Epithelial cell of esophagus (primary cell): Measurements from ENCODE around the gene R3HDM4.
A peak's percentile ranks its signal among the peaks of the same experiment; 100 is the strongest.

Experiments
- DNase-seq: peaks from one replicate; pipeline ENCODE4 v3.0.0; 2010; ENCODE audit warnings: low read depth
- H3K4me3 ChIP-seq: 2 replicates; pipeline ENCODE4 v1.5.1; 2011; ENCODE audit warnings: mild to moderate bottlenecking, low read length, control low read depth
- CTCF ChIP-seq: IDR thresholded peaks from 2 replicates; pipeline ENCODE4 v1.5.1; 2011; ENCODE audit warnings: low read depth, mild to moderate bottlenecking, low read length, control low read depth, inconsistent platforms; ENCODE audit not compliant: insufficient read depth; ENCODE audit errors: missing control alignments

Gene R3HDM4

GRCh38 chr19:928471-929202 lies 15.6 kb upstream of the R3HDM4 start:
- DNase-seq = no peak
- no peak for TF ChIP-seq CTCF

GRCh38 chr19:927780-928401 lies 14.9 kb upstream of the R3HDM4 start:
- DNase-seq = no peak
- H3K4me3 ChIP-seq = no peak overlapping the region
- TF ChIP-seq CTCF = no peak

More at GRCh38 chr19:928471-929202, 15.6 kb upstream of the R3HDM4 start:
- H3K4me3 ChIP-seq = no peak overlapping the region

GRCh38 chr19:927351-927779 lies 14.3 kb upstream of the R3HDM4 start:
- DNase-seq = no peak
- H3K4me3 ChIP-seq = peak overlapping the region; percentile 76
- no peak for TF ChIP-seq CTCF

GRCh38 chr19:926589-927350 lies 13.8 kb upstream of the R3HDM4 start:
- peak overlapping the region; percentile 76 for H3K4me3 ChIP-seq
- TF ChIP-seq CTCF = no peak
- peak; percentile 42 for DNase-seq

- TF ChIP-seq CTCF = no peak
- DNase-seq = no peak
- peak overlapping the region; percentile 76 for H3K4me3 ChIP-seq
These were observed 13.2 kb upstream of the R3HDM4 start for GRCh38 chr19:926323-926588.

- TF ChIP-seq CTCF = no peak
- DNase-seq = peak; percentile 79
- H3K4me3 ChIP-seq = peak within 1 kb of the TSS; percentile 76
These were observed 12.7 kb upstream of the R3HDM4 start, which contains the start of gene ARID3A for GRCh38 chr19:925526-926322. Gene ARID3A (plus strand): TSS chr19:926035. CDS start chr19:929529, 3,494 bp downstream.
